Spinal cord (tissue), 10 donors: Measurements from ENCODE around the gene ATG7. TPM values are rescaled to one million over a fixed set of nuclear protein-coding genes. Genes with fewer than 3 reads are reported as not detected.
A peak's percentile ranks its signal among the peaks of the same experiment; 100 is the strongest.

Source experiments
- DNase-seq, 6 donors: peaks; one replicate each; pipeline versions ENCODE4 v3.0.0 to v3.0.0-alpha.2; 2013 to 2015; ENCODE audit warnings: low spot score in 6 of 6, low read depth in 4 of 6
- H3K27ac ChIP-seq: one replicate; pipeline ENCODE4 v1.5.1; 2013; ENCODE audit warnings: low read depth, low read length, control low read depth
- H3K27me3 ChIP-seq: one replicate; pipeline ENCODE4 v1.6.1; 2013; ENCODE audit warnings: low read length; ENCODE audit not compliant: control insufficient read depth, insufficient read depth
- H3K36me3 ChIP-seq: one replicate; pipeline ENCODE4 v1.6.1; 2013; ENCODE audit warnings: low read length; ENCODE audit not compliant: control insufficient read depth, insufficient read depth
- H3K4me1 ChIP-seq: one replicate; pipeline ENCODE4 v1.6.1; 2013; ENCODE audit warnings: low read length; ENCODE audit not compliant: control insufficient read depth, insufficient read depth
- H3K4me3 ChIP-seq: one replicate; pipeline ENCODE4 v1.5.1; 2013; ENCODE audit warnings: low read depth, low read length, control low read depth
- H3K9me3 ChIP-seq: one replicate; pipeline ENCODE4 v1.6.1; 2013; ENCODE audit warnings: low read length; ENCODE audit not compliant: control insufficient read depth, insufficient read depth
- WGBS: methylation state at CpG from one replicate; pipeline ENCODE4 v1.1.5; 2013; ENCODE audit warnings: missing lambda C conversion rate; ENCODE audit not compliant: insufficient coverage; 5-methylcytosine and 5-hydroxymethylcytosine counted together
- polyA plus RNA-seq, 2 donors: library from polyadenylated mRNA; unstranded; fragments of 120-200 nt; gene quantifications; one replicate each; pipeline ENCODE4 v1.2.1, GENCODE V29; 2013; ENCODE audit not compliant: insufficient read length in 2 of 2
- total RNA-seq, 2 donors: library from RNA; depleted of rRNA in 1 of 2; stranded (reverse); fragments of 120-200 nt in 1 of 2; fragments of >200 nt in 1 of 2; gene quantifications; one replicate each; pipeline versions ENCODE4 v1.2.3 to v1.2.4, GENCODE V29; 2013 to 2014
- donor health status: healthy.

Gene ATG7
- total and polyA plus RNA-seq, 4 donors = 18.2 to 48.0 (median 26.4) TPM

- peak in 2 of 6 donors; percentile 32 to 36 for DNase-seq
- Histone ChIP-seq H3K4me1 (peaks cover 10% of the 10 kb centered on the region), H3K27me3 (no peaks in the 10 kb centered on the region), H3K27ac (peak overlapping the region; percentile 6), H3K36me3 (no peaks in the 10 kb centered on the region), H3K4me3 (no peak overlapping the region), H3K9me3 (no peaks in the 10 kb centered on the region)
- 40% methylated on average over 1 of the region's 2 CpGs for WGBS
These were observed 114.4 kb downstream of the ATG7 start for GRCh38 chr3:11386465-11387113.

DNA sequence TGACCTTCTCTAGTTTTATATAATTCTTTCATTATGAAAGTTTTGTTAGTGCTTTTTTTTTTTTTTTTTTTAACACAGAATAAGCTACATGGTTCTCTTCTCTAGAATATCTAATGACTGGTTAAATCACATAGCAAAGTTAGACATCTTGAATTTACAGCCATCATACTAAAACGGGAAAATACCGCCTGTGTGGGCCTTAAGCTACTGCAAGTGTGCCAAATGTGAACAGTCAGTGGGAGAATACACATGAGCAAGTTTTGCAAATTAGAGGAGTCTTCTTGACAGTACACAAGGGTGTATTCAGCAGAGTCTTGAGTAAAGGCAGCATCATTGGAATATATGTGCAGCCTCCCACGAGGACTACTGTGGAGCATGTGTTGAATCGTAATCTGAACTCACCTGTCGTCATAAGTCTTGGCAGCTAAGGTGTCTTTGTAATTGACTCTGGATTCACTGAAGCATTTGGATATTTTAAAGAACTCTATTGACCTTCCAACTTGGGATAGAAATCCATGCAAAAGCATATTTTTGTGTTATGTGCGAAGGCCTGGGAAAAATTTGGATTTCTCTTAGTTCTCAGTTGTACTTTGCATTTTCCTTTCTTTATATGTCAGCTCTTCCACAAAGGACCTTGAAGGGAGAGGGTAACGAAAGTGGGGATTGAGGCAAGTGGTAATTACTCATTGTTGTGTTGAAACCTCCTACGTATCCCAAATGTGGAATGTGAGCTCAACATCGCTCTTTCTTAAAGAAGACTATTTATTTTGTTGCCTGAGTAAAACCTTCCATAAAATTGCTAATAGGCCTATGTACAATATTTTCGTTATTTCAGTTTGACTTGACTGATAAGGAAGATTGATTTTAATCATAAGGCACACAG is 117.4 kb downstream of the ATG7 start:
- peak in 2 of 6 donors; percentile 64 to 85 for DNase-seq
- Histone ChIP-seq H3K4me3 (no peak overlapping the region), H3K27ac (no peak overlapping the region), H3K4me1 (peaks cover 8% of the 10 kb centered on the region), H3K36me3 (no peaks in the 10 kb centered on the region), H3K9me3 (no peaks in the 10 kb centered on the region), H3K27me3 (no peaks in the 10 kb centered on the region)
- WGBS = 44% methylated on average over 1 of the region's 10 CpGs

DNA sequence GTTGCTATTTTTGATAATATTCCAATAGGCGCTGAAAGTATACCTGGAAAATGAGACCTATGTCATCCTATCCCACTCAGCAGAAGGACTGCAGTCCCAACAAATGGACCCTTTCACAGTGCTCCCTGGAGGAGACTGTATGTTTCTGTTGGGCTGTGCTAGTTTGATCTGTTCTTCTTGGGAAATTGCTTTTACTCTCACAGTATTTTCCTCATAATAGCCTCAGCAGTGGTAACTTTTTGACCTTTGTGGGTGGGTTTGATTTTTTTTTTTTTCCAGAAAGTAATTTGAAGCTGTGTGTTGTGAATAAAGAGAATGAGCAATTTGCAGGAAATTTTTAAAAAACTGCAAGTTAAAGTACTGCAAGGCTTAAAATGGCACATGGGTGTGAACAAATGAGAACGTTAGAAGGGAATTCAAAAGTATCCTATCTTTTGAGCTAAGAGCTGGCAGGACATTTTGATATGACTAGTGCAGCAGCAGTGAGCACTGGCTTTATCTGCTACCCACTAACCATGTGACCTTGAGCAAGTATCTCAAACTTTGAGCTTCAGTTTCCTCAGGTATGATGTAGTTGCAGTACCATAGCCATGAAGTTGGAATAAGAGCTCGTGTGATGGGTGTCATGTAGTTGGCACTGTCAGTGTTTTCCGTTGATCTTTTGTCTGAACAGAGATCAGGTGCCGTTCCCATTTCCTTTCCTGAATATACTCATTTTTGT is 118.4 kb downstream of the ATG7 start:
- WGBS = 83% methylated on average over 1 of the region's 5 CpGs
- no peak overlapping the region for H3K27ac ChIP-seq
- H3K4me1 ChIP-seq = peaks cover 8% of the 10 kb centered on the region
- H3K27me3 ChIP-seq = no peaks in the 10 kb centered on the region
- H3K4me3 ChIP-seq = no peak overlapping the region
- H3K36me3 ChIP-seq = no peaks in the 10 kb centered on the region
- no peak for DNase-seq
- no peaks in the 10 kb centered on the region for H3K9me3 ChIP-seq

- Histone ChIP-seq H3K4me3 (no peak overlapping the region), H3K9me3 (no peaks in the 10 kb centered on the region), H3K36me3 (no peaks in the 10 kb centered on the region), H3K27ac (no peak overlapping the region), H3K27me3 (no peaks in the 10 kb centered on the region), H3K4me1 (peaks cover 4% of the 10 kb centered on the region)
- DNase-seq = peak in 2 of 6 donors; percentile 27 to 92
- WGBS = 28% methylated on average over 2 of the region's 6 CpGs
These were observed 119.1 kb downstream of the ATG7 start for GRCh38 chr3:11391174-11391879.

- 74% methylated on average over 3 of the region's 3 CpGs for WGBS
- Histone ChIP-seq H3K27ac (no peak overlapping the region), H3K27me3 (no peaks in the 10 kb centered on the region), H3K4me3 (no peak overlapping the region), H3K9me3 (no peaks in the 10 kb centered on the region), H3K36me3 (no peaks in the 10 kb centered on the region), H3K4me1 (peaks cover 4% of the 10 kb centered on the region)
- peak in 1 of 6 donors; percentile 45 for DNase-seq
These were observed 120.0 kb downstream of the ATG7 start for GRCh38 chr3:11392014-11392859.

GRCh38 chr3:11392860-11393114 is 120.6 kb downstream of the ATG7 start:
- H3K4me3 ChIP-seq = no peak overlapping the region
- no peaks in the 10 kb centered on the region for H3K27me3 ChIP-seq
- peaks cover 4% of the 10 kb centered on the region for H3K4me1 ChIP-seq
- no peak for DNase-seq
- H3K9me3 ChIP-seq = no peaks in the 10 kb centered on the region
- H3K36me3 ChIP-seq = no peaks in the 10 kb centered on the region
- 100% methylated on average over 1 of the region's 2 CpGs for WGBS
- no peak overlapping the region for H3K27ac ChIP-seq

GRCh38 chr3:11393401-11393800 is 121.2 kb downstream of the ATG7 start:
- Histone ChIP-seq H3K27me3 (no peaks in the 10 kb centered on the region), H3K36me3 (no peaks in the 10 kb centered on the region), H3K4me3 (no peak overlapping the region), H3K4me1 (peaks cover 4% of the 10 kb centered on the region), H3K9me3 (no peaks in the 10 kb centered on the region), H3K27ac (no peak overlapping the region)
- DNase-seq = no peak
- no CpG with 5 or more reads among the region's 3 CpGs for WGBS

DNA sequence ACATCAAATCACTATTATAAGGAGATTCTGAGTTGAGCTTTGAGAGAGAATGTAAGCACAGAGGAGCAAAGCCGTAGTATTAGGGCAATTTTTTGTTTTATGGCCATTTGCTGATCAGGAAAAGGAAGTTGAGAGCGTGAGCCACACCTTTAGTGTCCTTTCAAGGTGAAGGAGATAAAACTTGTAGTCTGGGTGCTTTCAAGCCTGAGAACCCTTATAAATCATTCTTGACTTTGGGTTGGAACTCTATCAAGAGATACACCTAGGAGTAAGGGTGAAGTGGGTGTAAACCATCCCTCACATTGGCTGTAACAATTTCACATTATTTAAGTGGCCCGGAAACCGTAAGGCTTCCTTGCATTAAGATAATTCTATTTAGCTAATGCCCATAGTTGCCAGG is 122.2 kb downstream of the ATG7 start:
- WGBS = 100% methylated on average over 1 of the region's 4 CpGs
- no peak overlapping the region for H3K27ac ChIP-seq
- H3K4me1 ChIP-seq = peaks cover 4% of the 10 kb centered on the region
- H3K36me3 ChIP-seq = no peaks in the 10 kb centered on the region
- no peaks in the 10 kb centered on the region for H3K27me3 ChIP-seq
- no peak overlapping the region for H3K4me3 ChIP-seq
- DNase-seq = no peak
- H3K9me3 ChIP-seq = no peaks in the 10 kb centered on the region

DNA sequence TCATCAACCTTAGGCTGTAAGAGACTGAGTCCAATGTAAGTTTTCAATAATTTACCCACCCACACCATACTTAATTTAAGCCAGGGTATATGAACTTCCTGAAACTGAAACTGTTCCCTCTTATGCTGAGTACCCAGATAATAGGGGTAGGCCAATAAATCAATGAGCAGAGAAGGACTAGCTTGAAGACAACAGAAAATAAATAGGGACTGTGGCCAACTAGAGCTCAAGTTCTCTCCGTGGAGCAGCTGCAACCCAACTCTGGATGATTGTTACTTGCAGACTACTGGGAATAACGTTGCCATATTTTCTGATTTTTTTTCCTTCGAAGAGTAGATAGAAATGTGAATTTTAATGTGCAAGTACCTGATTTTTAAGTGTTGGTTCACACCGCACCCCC is 128.0 kb downstream of the ATG7 start:
- Histone ChIP-seq H3K4me3 (no peak overlapping the region), H3K9me3 (no peaks in the 10 kb centered on the region), H3K27me3 (no peaks in the 10 kb centered on the region), H3K36me3 (no peaks in the 10 kb centered on the region), H3K4me1 (no peaks in the 10 kb centered on the region), H3K27ac (no peak overlapping the region)
- 61% methylated on average over 2 of the region's 4 CpGs for WGBS
- no peak for DNase-seq
